GM23338 (cell line): ENCODE data around the gene CIC.

ENCODE experiments used
- CREB1 ChIP-seq: fragments of 250-450 bp; sonication (Bioruptor Pico); IDR thresholded peaks from 2 replicates; pipeline ENCODE4 v1.5.0; 2020; ENCODE audit warnings: low read depth, mild to moderate bottlenecking, moderate library complexity
- EZH2 ChIP-seq: fragments of 200-600 bp; sonication (generic); IDR thresholded peaks from one replicate; pipeline ENCODE4 v1.8.0; 2017; ENCODE audit warnings: antibody characterized with exemption, mild to moderate bottlenecking, low read depth; ENCODE audit not compliant: unreplicated experiment
- EZH2phosphoT487 ChIP-seq: fragments of 200-600 bp; sonication (generic); IDR thresholded peaks from one replicate; pipeline ENCODE4 v1.8.1; 2018; ENCODE audit warnings: antibody characterized with exemption; ENCODE audit not compliant: unreplicated experiment
- JUNB ChIP-seq: IDR thresholded peaks from one replicate; pipeline ENCODE4 v1.6.1; 2016; ENCODE audit warnings: antibody characterized with exemption; ENCODE audit not compliant: unreplicated experiment
- POLR2AphosphoS5 ChIP-seq: IDR thresholded peaks from 2 replicates; pipeline ENCODE4 v1.6.1; 2016; ENCODE audit warnings: antibody characterized with exemption, low read depth
- STAT1 ChIP-seq: IDR thresholded peaks from one replicate; pipeline ENCODE4 v1.6.1; 2016; ENCODE audit warnings: antibody characterized with exemption; ENCODE audit not compliant: unreplicated experiment
- TF ChIP-seq, protein P1 (sequence below): fragments of 250-450 bp; sonication (Bioruptor Pico); IDR thresholded peaks from 2 replicates; pipeline ENCODE4 v1.5.0; 2020; ENCODE audit warnings: mild to moderate bottlenecking, moderate library complexity
- TF ChIP-seq, protein P2 (sequence below), 2 experiments: fragments of 200-600 bp in 1 of 2; sonication (generic) in 1 of 2; conservative IDR thresholded peaks; 2 replicates each; pipeline versions ENCODE4 v1.5.1 to v1.6.1; 2016 to 2017; ENCODE audit warnings: antibody characterized with exemption in 2 of 2, low read depth in 2 of 2, mild to moderate bottlenecking in 2 of 2, moderate library complexity in 1 of 2
- TF ChIP-seq, protein P3 (sequence below): IDR thresholded peaks from one replicate; pipeline ENCODE4 v1.6.1; 2018; ENCODE audit warnings: antibody characterized with exemption; ENCODE audit not compliant: unreplicated experiment
- TF ChIP-seq, protein P4 (sequence below): IDR thresholded peaks from 2 replicates; pipeline ENCODE4 v1.6.1; 2016; ENCODE audit warnings: antibody characterized with exemption

DNA sequence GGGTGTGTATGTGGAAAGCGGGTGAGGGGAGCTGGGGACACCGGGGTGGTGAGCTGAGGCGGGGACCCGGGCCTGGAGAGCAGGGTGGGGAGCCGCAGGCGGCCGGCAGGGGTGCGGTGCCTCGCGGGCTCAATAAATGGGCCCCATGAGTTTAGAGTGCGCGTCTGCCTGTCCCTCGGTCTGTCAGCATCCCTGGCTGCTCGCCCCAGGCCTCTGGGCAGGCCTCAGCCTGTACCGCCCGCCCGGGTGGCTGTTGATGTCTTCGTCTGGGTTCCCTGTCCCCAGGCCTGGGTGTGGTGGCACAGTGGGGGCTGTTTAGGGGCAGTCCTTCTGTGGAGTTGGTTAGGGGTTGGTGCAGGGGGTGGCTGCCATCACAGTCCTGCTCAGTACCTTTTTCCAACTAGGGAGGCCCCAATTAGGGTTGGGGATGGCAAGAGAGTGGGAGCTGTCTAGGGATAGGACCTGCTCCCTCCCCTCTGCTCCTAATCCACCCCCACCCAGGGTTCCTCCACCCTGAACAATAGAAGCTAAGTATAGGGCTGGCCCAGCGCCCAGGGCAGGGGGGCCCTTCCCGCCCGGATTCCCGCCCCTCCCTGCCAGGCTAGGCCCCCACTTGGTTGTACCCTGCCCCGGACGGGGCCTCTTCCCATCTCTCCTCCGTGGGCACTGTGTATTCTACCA, 12.2 kb downstream of the CIC start:
- TF ChIP-seq, protein P1, sequence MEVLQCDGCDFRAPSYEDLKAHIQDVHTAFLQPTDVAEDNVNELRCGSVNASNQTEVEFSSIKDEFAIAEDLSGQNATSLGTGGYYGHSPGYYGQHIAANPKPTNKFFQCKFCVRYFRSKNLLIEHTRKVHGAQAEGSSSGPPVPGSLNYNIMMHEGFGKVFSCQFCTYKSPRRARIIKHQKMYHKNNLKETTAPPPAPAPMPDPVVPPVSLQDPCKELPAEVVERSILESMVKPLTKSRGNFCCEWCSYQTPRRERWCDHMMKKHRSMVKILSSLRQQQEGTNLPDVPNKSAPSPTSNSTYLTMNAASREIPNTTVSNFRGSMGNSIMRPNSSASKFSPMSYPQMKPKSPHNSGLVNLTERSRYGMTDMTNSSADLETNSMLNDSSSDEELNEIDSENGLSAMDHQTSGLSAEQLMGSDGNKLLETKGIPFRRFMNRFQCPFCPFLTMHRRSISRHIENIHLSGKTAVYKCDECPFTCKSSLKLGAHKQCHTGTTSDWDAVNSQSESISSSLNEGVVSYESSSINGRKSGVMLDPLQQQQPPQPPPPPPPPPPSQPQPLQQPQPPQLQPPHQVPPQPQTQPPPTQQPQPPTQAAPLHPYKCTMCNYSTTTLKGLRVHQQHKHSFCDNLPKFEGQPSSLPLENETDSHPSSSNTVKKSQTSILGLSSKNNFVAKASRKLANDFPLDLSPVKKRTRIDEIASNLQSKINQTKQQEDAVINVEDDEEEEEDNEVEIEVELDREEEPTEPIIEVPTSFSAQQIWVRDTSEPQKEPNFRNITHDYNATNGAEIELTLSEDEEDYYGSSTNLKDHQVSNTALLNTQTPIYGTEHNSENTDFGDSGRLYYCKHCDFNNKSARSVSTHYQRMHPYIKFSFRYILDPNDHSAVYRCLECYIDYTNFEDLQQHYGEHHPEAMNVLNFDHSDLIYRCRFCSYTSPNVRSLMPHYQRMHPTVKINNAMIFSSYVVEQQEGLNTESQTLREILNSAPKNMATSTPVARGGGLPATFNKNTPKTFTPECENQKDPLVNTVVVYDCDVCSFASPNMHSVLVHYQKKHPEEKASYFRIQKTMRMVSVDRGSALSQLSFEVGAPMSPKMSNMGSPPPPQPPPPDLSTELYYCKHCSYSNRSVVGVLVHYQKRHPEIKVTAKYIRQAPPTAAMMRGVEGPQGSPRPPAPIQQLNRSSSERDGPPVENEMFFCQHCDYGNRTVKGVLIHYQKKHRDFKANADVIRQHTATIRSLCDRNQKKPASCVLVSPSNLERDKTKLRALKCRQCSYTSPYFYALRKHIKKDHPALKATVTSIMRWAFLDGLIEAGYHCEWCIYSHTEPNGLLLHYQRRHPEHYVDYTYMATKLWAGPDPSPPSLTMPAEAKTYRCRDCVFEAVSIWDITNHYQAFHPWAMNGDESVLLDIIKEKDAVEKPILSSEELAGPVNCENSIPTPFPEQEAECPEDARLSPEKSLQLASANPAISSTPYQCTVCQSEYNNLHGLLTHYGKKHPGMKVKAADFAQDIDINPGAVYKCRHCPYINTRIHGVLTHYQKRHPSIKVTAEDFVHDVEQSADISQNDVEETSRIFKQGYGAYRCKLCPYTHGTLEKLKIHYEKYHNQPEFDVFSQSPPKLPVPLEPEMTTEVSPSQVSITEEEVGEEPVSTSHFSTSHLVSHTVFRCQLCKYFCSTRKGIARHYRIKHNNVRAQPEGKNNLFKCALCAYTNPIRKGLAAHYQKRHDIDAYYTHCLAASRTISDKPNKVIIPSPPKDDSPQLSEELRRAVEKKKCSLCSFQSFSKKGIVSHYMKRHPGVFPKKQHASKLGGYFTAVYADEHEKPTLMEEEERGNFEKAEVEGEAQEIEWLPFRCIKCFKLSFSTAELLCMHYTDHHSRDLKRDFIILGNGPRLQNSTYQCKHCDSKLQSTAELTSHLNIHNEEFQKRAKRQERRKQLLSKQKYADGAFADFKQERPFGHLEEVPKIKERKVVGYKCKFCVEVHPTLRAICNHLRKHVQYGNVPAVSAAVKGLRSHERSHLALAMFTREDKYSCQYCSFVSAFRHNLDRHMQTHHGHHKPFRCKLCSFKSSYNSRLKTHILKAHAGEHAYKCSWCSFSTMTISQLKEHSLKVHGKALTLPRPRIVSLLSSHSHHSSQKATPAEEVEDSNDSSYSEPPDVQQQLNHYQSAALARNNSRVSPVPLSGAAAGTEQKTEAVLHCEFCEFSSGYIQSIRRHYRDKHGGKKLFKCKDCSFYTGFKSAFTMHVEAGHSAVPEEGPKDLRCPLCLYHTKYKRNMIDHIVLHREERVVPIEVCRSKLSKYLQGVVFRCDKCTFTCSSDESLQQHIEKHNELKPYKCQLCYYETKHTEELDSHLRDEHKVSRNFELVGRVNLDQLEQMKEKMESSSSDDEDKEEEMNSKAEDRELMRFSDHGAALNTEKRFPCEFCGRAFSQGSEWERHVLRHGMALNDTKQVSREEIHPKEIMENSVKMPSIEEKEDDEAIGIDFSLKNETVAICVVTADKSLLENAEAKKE: no peak
- TF ChIP-seq, protein P2, sequence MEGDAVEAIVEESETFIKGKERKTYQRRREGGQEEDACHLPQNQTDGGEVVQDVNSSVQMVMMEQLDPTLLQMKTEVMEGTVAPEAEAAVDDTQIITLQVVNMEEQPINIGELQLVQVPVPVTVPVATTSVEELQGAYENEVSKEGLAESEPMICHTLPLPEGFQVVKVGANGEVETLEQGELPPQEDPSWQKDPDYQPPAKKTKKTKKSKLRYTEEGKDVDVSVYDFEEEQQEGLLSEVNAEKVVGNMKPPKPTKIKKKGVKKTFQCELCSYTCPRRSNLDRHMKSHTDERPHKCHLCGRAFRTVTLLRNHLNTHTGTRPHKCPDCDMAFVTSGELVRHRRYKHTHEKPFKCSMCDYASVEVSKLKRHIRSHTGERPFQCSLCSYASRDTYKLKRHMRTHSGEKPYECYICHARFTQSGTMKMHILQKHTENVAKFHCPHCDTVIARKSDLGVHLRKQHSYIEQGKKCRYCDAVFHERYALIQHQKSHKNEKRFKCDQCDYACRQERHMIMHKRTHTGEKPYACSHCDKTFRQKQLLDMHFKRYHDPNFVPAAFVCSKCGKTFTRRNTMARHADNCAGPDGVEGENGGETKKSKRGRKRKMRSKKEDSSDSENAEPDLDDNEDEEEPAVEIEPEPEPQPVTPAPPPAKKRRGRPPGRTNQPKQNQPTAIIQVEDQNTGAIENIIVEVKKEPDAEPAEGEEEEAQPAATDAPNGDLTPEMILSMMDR (conservative IDR thresholded peaks at IDR 0.05; ENCODE audit: low read depth in 2 of 2): no peak
- TF ChIP-seq EZH2 (no peak), POLR2AphosphoS5 (no peak), STAT1 (no peak), EZH2phosphoT487 (no peak), CREB1 (CRISPR knock-in tag) (no peak), JUNB (no peak)
- TF ChIP-seq, protein P3, sequence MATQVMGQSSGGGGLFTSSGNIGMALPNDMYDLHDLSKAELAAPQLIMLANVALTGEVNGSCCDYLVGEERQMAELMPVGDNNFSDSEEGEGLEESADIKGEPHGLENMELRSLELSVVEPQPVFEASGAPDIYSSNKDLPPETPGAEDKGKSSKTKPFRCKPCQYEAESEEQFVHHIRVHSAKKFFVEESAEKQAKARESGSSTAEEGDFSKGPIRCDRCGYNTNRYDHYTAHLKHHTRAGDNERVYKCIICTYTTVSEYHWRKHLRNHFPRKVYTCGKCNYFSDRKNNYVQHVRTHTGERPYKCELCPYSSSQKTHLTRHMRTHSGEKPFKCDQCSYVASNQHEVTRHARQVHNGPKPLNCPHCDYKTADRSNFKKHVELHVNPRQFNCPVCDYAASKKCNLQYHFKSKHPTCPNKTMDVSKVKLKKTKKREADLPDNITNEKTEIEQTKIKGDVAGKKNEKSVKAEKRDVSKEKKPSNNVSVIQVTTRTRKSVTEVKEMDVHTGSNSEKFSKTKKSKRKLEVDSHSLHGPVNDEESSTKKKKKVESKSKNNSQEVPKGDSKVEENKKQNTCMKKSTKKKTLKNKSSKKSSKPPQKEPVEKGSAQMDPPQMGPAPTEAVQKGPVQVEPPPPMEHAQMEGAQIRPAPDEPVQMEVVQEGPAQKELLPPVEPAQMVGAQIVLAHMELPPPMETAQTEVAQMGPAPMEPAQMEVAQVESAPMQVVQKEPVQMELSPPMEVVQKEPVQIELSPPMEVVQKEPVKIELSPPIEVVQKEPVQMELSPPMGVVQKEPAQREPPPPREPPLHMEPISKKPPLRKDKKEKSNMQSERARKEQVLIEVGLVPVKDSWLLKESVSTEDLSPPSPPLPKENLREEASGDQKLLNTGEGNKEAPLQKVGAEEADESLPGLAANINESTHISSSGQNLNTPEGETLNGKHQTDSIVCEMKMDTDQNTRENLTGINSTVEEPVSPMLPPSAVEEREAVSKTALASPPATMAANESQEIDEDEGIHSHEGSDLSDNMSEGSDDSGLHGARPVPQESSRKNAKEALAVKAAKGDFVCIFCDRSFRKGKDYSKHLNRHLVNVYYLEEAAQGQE: no peak
- TF ChIP-seq, protein P4, sequence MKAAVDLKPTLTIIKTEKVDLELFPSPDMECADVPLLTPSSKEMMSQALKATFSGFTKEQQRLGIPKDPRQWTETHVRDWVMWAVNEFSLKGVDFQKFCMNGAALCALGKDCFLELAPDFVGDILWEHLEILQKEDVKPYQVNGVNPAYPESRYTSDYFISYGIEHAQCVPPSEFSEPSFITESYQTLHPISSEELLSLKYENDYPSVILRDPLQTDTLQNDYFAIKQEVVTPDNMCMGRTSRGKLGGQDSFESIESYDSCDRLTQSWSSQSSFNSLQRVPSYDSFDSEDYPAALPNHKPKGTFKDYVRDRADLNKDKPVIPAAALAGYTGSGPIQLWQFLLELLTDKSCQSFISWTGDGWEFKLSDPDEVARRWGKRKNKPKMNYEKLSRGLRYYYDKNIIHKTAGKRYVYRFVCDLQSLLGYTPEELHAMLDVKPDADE: no peak
